ENCODE data around the gene NIPAL4. TPM values are rescaled to one million over a fixed set of nuclear protein-coding genes. Genes with fewer than 3 reads are reported as not detected.

Gene NIPAL4
- total RNA-seq, 1 donor from 2014 or later, result 22.7 TPM

DNA sequence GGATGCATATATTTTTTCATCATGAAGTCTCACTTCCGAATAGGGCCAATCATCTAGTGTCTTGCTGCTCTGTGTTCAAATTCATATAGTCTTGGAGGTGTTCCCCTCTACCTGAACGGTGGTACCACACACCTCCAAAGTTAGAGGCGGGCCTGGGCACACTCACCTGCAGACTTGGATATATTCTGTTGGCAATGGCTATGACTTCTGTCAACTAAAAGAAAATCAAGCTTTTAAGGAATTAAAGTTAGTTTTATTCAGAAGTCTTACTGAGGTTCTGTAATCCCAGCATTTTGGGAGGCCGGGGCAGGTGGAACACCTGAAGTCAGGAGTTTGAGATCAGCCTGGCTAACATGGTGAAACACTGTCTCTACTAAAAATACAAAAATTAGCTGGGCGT lies 2.6 kb upstream of the NIPAL4 start:
- peaks cover 4% of the 10 kb centered on the region for H3K27me3 ChIP-seq (ENCODE audit: control insufficient read depth, insufficient read depth, low read length)
- DNase-seq (ENCODE audit: low read depth), result no peak
- TF ChIP-seq, protein P1, sequence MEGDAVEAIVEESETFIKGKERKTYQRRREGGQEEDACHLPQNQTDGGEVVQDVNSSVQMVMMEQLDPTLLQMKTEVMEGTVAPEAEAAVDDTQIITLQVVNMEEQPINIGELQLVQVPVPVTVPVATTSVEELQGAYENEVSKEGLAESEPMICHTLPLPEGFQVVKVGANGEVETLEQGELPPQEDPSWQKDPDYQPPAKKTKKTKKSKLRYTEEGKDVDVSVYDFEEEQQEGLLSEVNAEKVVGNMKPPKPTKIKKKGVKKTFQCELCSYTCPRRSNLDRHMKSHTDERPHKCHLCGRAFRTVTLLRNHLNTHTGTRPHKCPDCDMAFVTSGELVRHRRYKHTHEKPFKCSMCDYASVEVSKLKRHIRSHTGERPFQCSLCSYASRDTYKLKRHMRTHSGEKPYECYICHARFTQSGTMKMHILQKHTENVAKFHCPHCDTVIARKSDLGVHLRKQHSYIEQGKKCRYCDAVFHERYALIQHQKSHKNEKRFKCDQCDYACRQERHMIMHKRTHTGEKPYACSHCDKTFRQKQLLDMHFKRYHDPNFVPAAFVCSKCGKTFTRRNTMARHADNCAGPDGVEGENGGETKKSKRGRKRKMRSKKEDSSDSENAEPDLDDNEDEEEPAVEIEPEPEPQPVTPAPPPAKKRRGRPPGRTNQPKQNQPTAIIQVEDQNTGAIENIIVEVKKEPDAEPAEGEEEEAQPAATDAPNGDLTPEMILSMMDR (IDR thresholded peaks at IDR 0.05; ENCODE audit: insufficient read depth, low read length, poor library complexity, severe bottlenecking), result no peak
- no peaks in the 10 kb centered on the region for H3K36me3 ChIP-seq (ENCODE audit: control insufficient read depth, insufficient read depth, low read length)
- H3K4me3 ChIP-seq (ENCODE audit: low read depth, low read length), result no peak overlapping the region

DNA sequence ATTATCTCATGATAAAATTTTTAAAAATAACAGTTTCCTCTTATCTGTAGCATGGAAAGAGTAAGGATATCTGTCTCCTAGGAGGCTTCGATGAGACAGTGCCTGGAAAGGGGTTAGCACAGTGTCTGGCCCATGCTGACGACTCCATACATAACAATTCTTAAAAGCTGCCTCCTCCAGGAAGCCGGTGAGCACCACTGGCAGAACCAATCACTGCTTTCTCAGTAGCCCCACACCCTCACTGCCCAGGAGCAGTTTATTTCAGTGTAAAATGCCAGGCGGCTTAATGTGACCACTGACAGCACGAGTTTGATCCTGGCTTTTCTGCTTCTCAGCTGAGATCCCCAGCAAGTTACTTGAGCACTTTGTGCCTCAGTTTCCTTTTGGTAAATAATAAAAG lies 1.2 kb upstream of the NIPAL4 start:
- no peak overlapping the region for H3K4me3 ChIP-seq (ENCODE audit: low read depth, low read length)
- TF ChIP-seq, protein P1 (IDR thresholded peaks at IDR 0.05; ENCODE audit: insufficient read depth, low read length, poor library complexity, severe bottlenecking), result no peak

DNA sequence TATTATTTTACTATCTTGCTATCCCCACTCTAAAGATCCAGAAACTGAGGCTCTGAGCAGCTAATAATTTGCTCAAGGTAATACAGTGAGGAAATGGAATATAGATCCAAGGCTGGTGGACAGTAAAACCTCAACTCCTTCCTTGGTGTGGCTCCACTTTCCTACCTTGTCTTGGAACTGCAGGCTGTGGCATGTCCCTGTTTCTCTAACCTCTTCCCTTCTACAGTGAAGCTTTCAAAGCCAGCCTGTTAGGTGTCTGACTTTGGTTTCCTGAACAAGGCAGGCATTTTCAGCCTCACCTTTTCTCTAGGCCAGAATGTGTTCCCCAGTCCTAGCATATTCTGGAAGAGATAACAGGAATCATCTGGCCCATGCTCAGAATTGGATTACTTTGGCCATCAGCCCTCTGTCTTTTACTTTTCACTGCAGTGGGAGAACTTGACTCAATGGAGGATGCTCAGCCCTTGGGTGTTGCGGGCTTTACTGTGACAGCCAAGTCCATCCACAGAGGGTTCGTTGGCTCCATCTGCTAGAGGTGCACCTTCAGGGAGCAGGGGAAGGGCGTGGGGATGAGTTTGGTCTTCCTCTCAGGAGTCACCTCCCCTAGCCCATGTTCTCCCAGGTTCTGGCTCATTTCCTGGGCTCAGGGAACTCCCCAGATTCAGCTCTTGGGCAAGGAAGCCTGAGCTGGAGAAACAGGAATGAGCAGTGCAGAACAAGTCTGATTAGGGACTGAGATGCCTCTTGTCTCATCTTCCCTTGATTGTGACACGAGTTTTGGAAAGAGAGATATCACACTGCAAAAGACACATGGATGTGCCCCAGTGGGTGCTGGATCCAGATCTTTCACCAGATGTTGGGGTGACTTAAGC lies 1.1 kb downstream of the NIPAL4 start:
- peaks cover 4% of the 10 kb centered on the region for H3K27me3 ChIP-seq (ENCODE audit: control insufficient read depth, insufficient read depth, low read length)
- no peak for DNase-seq (ENCODE audit: low read depth)
- TF ChIP-seq, protein P1 (IDR thresholded peaks at IDR 0.05; ENCODE audit: insufficient read depth, low read length, poor library complexity, severe bottlenecking), result no peak
- no peaks in the 10 kb centered on the region for H3K36me3 ChIP-seq (ENCODE audit: control insufficient read depth, insufficient read depth, low read length)
- no peak overlapping the region for H3K4me3 ChIP-seq (ENCODE audit: low read depth, low read length)

More for the DNA sequence above, 1.2 kb upstream of the NIPAL4 start:
- Histone ChIP-seq H3K27me3 (ENCODE audit: control insufficient read depth, insufficient read depth, low read length) (peaks cover 4% of the 10 kb centered on the region), H3K36me3 (ENCODE audit: control insufficient read depth, insufficient read depth, low read length) (no peaks in the 10 kb centered on the region)
- DNase-seq (ENCODE audit: low read depth), result no peak

DNA sequence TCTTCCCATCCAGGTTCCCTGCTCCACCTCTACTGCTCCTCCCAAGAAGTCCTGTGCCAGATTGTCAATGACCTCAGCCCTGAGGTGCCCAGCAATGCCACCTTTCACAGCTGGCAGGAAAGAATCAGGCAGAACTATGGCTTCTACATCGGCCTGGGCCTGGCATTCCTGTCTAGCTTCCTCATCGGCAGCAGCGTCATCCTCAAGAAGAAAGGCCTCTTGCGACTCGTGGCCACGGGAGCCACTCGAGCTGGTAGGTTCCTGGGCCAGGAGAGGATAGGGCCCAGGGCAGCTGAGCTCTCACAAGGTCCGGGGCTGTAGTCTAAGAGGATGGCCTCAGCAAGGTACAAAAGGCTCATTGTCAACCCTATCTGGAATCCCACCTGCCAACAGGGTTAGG lies 3.1 kb downstream of the NIPAL4 start:
- H3K4me3 ChIP-seq (ENCODE audit: low read depth, low read length), result no peak overlapping the region
- H3K36me3 ChIP-seq (ENCODE audit: control insufficient read depth, insufficient read depth, low read length), result no peaks in the 10 kb centered on the region
- peaks cover 4% of the 10 kb centered on the region for H3K27me3 ChIP-seq (ENCODE audit: control insufficient read depth, insufficient read depth, low read length)
- no peak for DNase-seq (ENCODE audit: low read depth)
- TF ChIP-seq, protein P1 (IDR thresholded peaks at IDR 0.05; ENCODE audit: insufficient read depth, low read length, poor library complexity, severe bottlenecking), result no peak

DNA sequence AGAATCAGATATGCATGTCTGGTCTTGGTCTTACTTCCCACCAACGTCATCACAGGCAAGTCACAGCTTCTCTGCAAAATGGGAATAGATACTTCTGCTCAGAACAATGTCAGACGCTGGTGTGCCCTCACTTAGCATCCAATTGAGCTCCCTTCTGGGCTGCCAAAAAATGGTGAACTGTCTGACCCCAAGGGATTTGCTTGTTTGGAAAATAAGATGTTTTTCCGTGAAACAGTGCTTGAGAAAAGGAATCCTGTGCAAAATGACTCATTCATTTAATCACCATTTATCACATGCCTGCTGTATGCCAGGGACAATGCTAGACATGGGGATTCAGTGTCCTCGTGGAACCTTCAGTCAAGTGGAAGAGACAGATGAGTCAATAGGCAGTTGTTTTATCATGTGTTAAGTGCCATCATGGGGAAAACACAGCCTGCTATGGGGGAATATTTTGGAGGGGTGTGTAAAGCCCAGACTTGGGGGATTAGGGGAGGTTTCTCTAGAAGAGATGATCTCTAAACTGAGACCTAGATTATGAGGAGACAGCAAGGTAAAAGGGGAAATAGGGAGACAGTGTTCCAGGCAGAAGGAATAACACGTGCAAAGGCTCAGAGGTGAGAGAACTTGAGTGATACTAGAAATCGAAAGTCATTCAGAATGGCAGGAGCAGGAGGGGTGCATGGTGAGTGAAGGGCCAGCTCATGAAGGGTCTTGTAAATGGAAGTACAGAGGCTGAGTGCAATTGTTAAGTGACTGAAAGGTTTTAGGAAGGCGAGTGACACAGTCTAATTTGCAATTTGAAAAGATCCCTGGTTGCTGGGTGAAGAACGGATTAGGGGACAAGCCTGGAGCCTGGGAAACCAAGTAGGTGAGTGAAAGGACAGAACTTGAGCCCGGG lies 3.9 kb downstream of the NIPAL4 start:
- DNase-seq (ENCODE audit: low read depth), result no peak
- H3K4me3 ChIP-seq (ENCODE audit: low read depth, low read length), result no peak overlapping the region
- peaks cover 4% of the 10 kb centered on the region for H3K27me3 ChIP-seq (ENCODE audit: control insufficient read depth, insufficient read depth, low read length)
- no peaks in the 10 kb centered on the region for H3K36me3 ChIP-seq (ENCODE audit: control insufficient read depth, insufficient read depth, low read length)
- TF ChIP-seq, protein P1 (IDR thresholded peaks at IDR 0.05; ENCODE audit: insufficient read depth, low read length, poor library complexity, severe bottlenecking), result no peak
